ENCODE results near the gene SLC10A3. TPM values are rescaled to one million over a fixed set of nuclear protein-coding genes. Genes with fewer than 3 reads are reported as not detected.

The SLC10A3 gene
- total and polyA plus RNA-seq, 2 donors from 2014 or later = 19.0 to 27.3 TPM

- no peaks in the 10 kb centered on the region for H3K27me3 ChIP-seq (ENCODE audit: control insufficient read depth, insufficient read depth, low read length)
- H3K27ac ChIP-seq (ENCODE audit: low read depth in 2 of 2, low read length in 2 of 2) = no peak overlapping the region
- H3K36me3 ChIP-seq (ENCODE audit: control insufficient read depth in 2 of 3, insufficient read depth in 3 of 3, low read length in 3 of 3) = no peaks in the 10 kb centered on the region
- H3K4me1 ChIP-seq (ENCODE audit: control insufficient read depth in 2 of 3, insufficient read depth in 2 of 3, low read depth in 1 of 3, low read length in 3 of 3) = peaks cover 0 to 4% (median 0%) of the 10 kb centered on the region in 3 donors
- intact Hi-C loops (cut with DNase I) = no loop called here
- peak; percentile 92 for FAIRE-seq
- DNase-seq = peak; percentile 86 to 97 (median 90)
- peak; percentile 99 for TF ChIP-seq CTCF (IDR thresholded peaks at IDR 0.05; ENCODE audit: borderline replicate concordance, extremely low read depth, insufficient read depth)
- no peak overlapping the region for H3K9ac ChIP-seq (ENCODE audit: low read length in 3 of 3)
- H3K4me3 ChIP-seq (ENCODE audit: low read length in 3 of 3) = no peak overlapping the region
- no peaks in the 10 kb centered on the region for H3K9me3 ChIP-seq (ENCODE audit: control insufficient read depth in 2 of 3, insufficient read depth in 1 of 3, low read length in 3 of 3)
These were observed 44.3 kb upstream of the SLC10A3 start for GRCh38 chrX:154534526-154535322.

- no peak for TF ChIP-seq CTCF (IDR thresholded peaks at IDR 0.05; ENCODE audit: borderline replicate concordance, extremely low read depth, insufficient read depth)
- Histone ChIP-seq H3K4me3 (ENCODE audit: low read length in 3 of 3) (no peak overlapping the region), H3K27ac (ENCODE audit: low read depth in 2 of 2, low read length in 2 of 2) (no peak overlapping the region), H3K4me1 (ENCODE audit: control insufficient read depth in 2 of 3, insufficient read depth in 2 of 3, low read depth in 1 of 3, low read length in 3 of 3) (peaks cover 0 to 4% (median 0%) of the 10 kb centered on the region in 3 donors), H3K9ac (ENCODE audit: low read length in 3 of 3) (no peak overlapping the region), H3K36me3 (ENCODE audit: control insufficient read depth in 2 of 3, insufficient read depth in 3 of 3, low read length in 3 of 3) (no peaks in the 10 kb centered on the region), H3K9me3 (ENCODE audit: control insufficient read depth in 2 of 3, insufficient read depth in 1 of 3, low read length in 3 of 3) (no peaks in the 10 kb centered on the region), H3K27me3 (ENCODE audit: control insufficient read depth, insufficient read depth, low read length) (no peaks in the 10 kb centered on the region)
- intact Hi-C loops (cut with DNase I) = no loop called here
- DNase-seq (no peak), FAIRE-seq (no peak)
These were observed 42.3 kb upstream of the SLC10A3 start for GRCh38 chrX:154532690-154533089.

GRCh38 chrX:154531626-154532025 is 41.2 kb upstream of the SLC10A3 start:
- no peaks in the 10 kb centered on the region for H3K27me3 ChIP-seq (ENCODE audit: control insufficient read depth, insufficient read depth, low read length)
- no peak for FAIRE-seq
- intact Hi-C loops (cut with DNase I) = no loop called here
- no peak overlapping the region for H3K4me3 ChIP-seq (ENCODE audit: low read length in 3 of 3)
- no peak overlapping the region for H3K27ac ChIP-seq (ENCODE audit: low read depth in 2 of 2, low read length in 2 of 2)
- peaks cover 0 to 9% (median 2%) of the 10 kb centered on the region in 3 donors for H3K4me1 ChIP-seq (ENCODE audit: control insufficient read depth in 2 of 3, insufficient read depth in 2 of 3, low read depth in 1 of 3, low read length in 3 of 3)
- no peaks in the 10 kb centered on the region for H3K36me3 ChIP-seq (ENCODE audit: control insufficient read depth in 2 of 3, insufficient read depth in 3 of 3, low read length in 3 of 3)
- no peak for TF ChIP-seq CTCF (IDR thresholded peaks at IDR 0.05; ENCODE audit: borderline replicate concordance, extremely low read depth, insufficient read depth)
- H3K9me3 ChIP-seq (ENCODE audit: control insufficient read depth in 2 of 3, insufficient read depth in 1 of 3, low read length in 3 of 3) = no peaks in the 10 kb centered on the region
- H3K9ac ChIP-seq (ENCODE audit: low read length in 3 of 3) = no peak overlapping the region
- peak in 1 of 5 donors; percentile 26 for DNase-seq
